ENCODE data around the gene STIM1.

STIM1 gene

GRCh38 chr11:3837793-3838192 lies 17.7 kb upstream of the STIM1 start:
- TF ChIP-seq CTCF (IDR thresholded peaks at IDR 0.05; ENCODE audit: low read depth, low read length), result no peak
- DNase-seq (ENCODE audit: extremely low read depth, low read depth), result no peak

GRCh38 chr11:3838504-3838903 lies 17.0 kb upstream of the STIM1 start:
- no peak for TF ChIP-seq CTCF (IDR thresholded peaks at IDR 0.05; ENCODE audit: low read depth, low read length)
- DNase-seq (ENCODE audit: extremely low read depth, low read depth), result no peak

GRCh38 chr11:3840004-3840869 lies 15.2 kb upstream of the STIM1 start:
- TF ChIP-seq CTCF (IDR thresholded peaks at IDR 0.05; ENCODE audit: low read depth, low read length), result no peak
- no peak for DNase-seq (ENCODE audit: extremely low read depth, low read depth)

- no peak for TF ChIP-seq CTCF (IDR thresholded peaks at IDR 0.05; ENCODE audit: low read depth, low read length)
- DNase-seq (ENCODE audit: extremely low read depth, low read depth), result peak; percentile 61
These were observed 14.5 kb upstream of the STIM1 start, which contains the start of gene RHOG for GRCh38 chr11:3840870-3841425. RHOG (minus strand) TSS chr11:3840959; CDS start chr11:3828138, 12,821 bp downstream.

GRCh38 chr11:3841426-3842350 lies 13.8 kb upstream of the STIM1 start:
- TF ChIP-seq CTCF (IDR thresholded peaks at IDR 0.05; ENCODE audit: low read depth, low read length), result peak; percentile 90
- DNase-seq (ENCODE audit: extremely low read depth, low read depth), result peak; percentile 49

GRCh38 chr11:3843326-3843725 lies 12.1 kb upstream of the STIM1 start:
- TF ChIP-seq CTCF (IDR thresholded peaks at IDR 0.05; ENCODE audit: low read depth, low read length), result no peak
- DNase-seq (ENCODE audit: extremely low read depth, low read depth), result no peak

Data from AG09319 (cell line).